Medulla oblongata (tissue), 1 donor: ENCODE data around the gene LARGE1.
"Not testable (repeated sequence)": the region's sequence is repeated elsewhere in the genome, so short reads cannot be mapped to it uniquely, and the experiment has no call there.

Experiments
- DNase-seq: peaks from one replicate; pipeline ENCODE4 v3.0.0-alpha.2; 2015; ENCODE audit errors: extremely low spot score

The LARGE1 gene

DNA sequence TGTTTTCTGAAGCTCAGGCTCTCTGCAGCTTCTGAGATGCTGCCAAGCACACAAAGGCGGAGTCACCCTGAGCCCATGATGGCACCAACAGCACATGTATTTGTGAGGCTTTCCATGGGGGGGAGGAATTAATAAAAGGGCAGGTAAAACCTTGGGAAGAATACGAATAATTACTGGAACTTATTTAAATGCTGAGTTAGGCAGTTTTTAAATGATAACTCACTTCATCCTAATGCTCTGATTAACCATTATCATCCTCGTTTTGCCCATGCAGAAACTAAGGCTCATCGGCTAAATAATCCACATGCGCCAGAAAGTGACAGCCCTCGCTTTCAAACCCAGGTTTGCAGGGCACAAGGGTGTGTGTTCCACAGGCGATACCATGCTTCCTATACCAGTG is 35.4 kb downstream of the LARGE1 start:
- no peak for DNase-seq

DNA sequence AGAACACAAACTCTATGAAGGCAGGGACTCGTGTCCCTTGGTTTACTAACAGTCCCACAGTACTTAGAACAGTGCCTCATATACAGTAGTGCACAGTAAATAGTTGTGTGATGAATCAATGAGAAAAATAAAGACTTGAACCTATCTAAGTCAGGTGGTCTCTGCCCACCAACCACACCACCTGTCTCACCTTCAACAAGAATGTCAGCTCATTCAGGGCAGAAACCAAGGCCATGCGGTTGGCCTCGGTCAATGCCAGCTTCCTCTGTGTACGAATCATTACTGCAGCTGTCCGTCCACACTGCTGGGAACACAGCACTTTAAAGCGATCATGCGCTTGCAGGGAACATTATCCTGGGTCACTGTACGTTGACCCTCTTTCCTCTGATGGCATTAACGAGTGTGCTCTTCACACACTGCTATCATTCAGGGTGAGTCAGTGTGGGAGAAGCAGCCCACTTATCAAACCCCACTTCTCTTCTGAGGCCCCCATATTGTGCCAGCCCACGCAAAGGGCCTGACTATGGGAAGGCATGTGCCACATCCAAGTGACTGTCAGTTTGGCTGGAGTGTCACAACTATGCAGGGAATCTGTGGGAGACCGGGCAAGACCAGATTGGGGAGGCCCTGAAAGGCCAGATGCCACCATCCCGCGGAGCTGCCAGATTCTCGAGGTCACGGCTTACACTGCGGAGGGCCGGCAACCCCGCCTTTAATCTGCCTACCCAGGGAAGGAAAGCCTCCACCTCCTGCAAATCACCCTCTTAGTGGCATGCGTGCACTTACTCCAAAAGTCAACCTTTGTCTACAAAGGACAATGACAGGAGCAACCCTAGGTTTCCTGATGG is 36.1 kb downstream of the LARGE1 start:
- DNase-seq, result no peak

DNA sequence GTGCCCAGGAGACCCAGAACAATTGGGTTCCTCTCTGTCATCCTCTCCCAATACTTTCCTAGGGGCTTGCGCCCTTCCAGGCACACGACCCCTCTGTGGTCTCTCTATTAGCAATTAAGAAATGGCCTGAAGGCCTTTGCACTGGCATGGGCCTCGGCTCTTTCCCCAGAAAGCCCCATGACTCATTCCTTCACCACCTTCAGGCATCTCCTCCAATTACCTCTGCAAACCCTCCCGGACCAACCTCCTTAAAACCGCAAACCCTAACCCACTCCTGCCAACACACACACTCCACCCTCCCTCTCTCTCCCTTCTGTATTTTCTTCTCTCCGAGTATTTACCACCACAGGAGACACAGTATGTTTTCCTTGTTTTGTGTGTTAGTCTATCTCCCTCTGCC is 36.7 kb downstream of the LARGE1 start:
- DNase-seq, result no peak

DNA sequence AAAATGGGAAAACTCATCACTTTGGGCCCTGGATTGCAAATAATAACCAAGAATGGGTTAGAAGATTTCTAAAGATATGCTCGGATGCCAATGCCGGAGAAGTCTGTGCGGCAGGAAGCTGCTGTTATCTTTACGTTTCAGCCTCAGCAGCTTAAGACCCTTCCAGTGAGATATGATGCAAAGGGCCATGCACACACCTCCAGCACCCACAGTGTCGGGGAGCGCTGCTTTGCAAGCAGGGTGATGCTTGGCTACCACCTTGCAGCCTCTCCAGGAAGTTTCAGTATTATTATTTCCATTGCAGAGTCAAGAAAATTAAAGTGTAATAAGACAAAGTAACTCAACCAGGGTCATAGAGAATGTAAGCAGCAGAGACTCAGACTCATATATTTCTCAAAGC is 37.3 kb downstream of the LARGE1 start:
- DNase-seq, result no peak

DNA sequence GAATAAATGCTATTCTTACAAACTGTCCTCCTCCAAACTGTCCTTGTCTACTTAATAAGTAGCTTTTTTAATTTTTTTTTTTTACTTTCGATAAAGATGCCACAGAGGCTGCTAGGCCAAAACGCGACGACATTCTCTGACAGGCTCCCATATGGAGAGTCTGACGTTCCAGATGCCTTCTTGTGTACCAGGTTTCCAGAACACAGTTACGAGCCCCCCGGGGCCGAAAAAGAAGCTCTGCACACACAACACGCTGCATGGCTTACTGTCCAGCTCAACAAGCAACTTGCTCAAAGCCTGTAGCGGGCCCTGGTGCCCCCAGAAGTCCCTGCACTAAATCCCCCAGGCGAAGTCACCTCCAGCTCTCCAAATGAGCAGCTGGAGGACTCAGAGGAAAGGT is 39.3 kb downstream of the LARGE1 start:
- no peak for DNase-seq

DNA sequence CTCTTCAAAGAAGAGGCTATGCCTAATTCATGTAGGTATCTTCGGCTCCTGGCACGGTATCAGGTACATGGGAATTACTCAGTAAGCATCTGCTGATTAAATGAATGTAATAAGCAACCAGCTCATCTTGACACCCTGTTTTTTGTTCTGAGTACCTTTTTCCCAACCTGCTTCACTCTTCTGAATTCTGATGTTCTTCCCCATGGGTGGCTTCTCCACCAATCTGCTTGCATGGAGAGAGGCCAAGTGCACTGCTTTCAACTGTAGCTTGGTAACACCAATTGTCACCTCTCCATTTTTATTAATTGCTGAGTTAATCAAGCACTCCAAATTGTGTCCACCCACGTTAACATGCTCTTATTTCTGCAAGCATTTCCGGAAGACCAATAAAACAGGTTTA is 40.5 kb downstream of the LARGE1 start:
- no peak for DNase-seq

DNA sequence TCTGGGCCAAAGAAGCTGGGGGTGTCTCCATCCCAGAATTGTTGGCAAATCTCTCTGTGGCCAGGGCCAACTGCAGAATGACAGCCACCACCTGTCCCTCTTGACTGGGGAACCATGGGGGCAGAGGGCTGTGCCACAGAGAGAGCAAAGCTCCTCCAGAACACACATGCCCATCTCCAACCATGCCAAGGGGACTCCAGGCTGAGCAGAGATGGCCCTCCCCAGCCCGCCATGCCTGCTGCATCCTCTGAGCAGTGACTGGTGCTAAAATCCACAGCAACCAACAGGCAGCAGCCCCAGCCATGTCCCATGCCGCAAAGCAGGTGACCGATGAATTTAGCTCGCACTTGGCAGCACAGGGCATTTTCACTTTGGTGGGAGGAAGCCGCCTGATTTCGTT is 45.0 kb downstream of the LARGE1 start:
- DNase-seq, result peak; percentile 20

DNA sequence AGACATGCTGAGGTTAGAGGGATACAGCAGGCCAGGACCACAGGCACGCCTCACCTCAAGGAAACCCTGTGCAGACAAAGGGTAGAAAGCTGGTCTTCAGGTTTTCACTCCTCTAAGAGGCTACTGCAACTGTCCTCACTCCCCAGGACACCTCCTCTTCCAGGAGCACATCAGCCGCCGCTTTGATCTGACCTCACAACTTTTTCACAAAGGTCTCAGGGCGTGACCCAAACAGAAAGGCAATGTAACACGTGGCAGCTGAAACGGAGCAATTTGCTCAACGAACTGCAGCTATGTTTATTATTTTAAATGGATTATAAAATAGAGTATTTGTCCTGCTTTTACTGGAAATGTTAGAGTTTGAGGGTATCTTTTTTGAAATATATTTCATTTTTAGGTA is 46.1 kb downstream of the LARGE1 start:
- DNase-seq, result no peak

DNA sequence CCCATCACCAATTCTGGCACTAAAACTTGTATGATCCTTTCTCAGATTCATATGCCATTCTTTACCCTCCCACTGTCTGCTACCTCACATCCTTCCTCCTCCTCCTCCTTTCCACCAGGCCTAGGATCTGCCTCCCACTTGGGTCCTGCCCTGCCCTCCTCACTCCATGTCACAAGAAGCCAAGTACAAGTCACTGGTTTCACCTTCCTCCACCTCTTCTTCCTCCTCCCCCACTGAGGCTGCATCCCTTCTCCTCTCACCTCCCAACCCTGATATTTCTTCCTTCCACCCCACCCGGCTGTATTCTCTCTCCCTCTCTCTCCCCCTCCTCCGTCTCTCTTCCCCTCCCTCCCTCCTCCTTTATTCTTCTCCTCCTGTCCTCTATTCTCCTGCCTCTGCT is 46.6 kb downstream of the LARGE1 start:
- no peak for DNase-seq

DNA sequence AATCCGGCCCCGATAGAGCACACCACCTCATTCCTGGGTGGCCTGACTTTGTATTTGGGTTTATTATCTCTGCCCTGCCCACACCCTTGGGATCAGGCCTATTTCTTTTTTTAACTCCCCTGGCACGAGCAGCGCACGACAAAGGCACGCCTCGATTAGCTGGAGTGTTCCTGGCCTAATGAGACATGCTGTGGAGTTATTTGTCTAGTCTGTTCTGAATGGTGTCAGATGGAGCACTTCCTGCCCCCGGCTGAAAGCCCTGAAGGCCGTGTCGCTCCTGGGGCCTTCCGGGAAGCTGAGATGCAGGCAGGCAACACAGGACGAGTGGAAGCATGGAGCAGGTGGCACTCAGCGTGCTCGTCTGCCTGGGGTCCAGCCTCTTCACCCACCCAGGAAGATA is 47.1 kb downstream of the LARGE1 start:
- no peak for DNase-seq

DNA sequence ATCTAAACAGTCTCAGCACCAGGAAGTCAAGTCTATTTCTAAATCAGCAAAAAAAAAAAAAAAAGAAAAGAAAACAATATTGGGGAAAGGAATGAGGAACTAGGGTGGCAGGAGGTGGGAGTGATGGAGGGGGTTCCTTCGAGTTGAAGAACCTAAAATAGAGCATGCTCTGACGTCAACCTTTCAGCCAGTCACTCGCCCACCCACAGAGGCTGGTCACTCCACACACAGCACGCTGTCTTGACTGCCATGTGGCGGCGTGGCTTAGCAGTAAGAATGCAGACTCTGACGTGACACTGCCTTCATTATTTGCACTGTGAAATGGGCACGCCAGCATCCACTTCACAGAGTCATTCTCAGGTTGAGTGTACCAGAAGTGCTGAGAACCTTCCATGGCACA is 48.3 kb downstream of the LARGE1 start:
- no peak for DNase-seq

DNA sequence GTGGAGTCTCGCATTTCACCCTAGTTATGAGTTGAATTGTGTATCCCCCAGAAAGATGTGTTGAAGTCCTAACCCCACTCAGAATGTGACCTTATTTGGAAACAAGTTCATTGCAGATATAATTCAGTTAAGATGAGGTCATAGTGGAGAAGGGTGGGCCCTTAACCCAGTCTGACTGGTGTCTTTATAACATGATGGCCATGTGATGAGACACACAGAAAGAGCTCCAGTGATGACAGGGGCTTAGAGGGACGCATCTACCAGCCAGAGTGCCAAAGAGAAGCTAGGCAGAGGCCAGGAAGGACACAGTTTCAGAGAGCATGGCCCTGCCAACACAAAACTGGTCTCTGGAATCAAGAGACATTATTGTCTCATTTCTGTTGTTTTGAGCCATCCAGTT is 50.3 kb downstream of the LARGE1 start:
- DNase-seq, result peak; percentile 21

DNA sequence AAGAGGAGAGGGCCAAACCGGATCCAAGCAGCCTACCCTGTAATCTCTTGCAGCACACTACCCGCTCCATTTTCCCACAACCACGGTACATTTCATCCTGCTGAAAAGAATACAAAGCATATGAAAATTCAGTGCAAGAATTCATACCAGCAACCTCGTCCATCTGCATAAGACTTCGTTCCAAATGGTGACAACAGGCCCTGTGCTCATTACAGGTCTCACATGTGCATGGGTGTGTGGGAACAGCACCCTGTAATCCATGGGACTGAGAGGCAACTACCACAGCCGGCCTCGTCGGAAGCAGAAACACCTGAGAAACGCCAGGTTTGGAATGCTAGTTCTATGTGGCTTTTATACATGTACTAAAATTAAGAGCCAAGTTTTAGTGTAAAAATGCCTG is 52.3 kb downstream of the LARGE1 start:
- DNase-seq, result no peak

DNA sequence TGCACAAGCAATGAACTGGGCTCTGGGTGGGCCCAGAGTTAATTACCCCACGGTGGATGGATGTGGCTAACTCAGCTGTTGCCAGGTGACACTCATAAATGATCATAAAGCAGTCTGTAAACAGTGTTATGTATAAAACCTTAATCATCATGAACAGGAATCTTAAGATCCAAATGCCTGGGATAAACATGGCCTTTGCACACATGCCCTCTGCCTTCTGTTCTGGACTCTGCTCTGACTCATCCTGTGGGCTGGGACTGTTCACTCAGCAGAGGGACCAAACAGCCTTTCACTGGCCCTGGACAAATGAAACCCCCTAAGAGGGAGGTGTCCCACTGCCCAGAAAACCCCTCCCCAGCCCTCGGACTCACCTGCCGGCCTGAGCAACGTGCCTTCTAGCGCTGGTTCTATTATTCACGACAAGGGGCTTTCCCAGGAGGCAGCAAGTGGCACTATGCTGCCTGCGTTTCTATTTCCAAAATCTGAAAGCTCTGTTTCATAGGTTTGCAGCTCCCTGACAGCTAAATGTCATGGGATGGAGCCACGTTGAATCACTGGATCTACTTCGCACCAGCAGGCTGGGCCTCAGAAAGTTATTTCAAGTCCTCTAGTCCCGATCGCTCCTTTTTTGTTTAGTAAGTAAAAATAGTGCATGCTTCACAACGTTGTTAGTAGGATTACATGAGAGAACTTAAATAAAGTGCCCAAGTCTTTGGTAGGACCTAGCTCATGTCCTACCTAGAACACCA is 53.0 kb downstream of the LARGE1 start:
- no peak for DNase-seq

DNA sequence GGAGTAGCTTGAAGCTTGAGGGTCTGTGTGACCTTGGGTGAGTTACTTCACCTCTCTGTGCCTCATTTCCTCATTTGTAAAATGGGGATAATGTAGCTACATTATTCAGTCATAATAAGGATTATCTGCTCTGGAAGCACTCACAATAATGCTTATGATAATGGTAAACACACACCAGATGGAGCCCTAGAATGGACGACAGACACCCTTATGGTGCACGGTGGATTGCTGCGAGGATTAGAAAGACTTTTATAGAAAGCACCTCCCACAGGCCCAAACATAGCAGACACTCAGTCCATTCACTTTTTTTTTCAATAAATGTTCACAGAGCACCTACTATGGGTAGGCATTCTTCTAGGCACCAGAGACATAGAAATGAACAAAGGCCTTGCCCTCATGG is 53.8 kb downstream of the LARGE1 start:
- no peak for DNase-seq

DNA sequence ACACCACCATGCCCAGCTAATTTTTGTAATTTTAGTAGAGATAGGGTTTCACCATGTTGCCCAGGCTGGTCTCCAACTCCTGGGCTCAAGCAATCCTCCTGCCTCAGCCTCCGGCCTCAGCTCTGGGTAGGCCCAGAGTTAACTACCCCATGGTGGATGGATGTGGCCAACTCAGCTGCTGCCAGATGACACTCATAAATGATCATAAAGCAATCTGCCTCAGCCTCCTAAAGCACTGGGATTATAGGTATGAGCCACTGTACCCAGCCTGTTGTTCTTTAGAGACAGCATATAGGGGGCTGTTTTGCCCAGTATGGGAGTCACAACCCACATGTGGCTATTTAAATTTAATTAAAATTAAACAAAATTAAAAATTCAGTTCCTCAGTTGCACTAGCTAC is 54.3 kb downstream of the LARGE1 start:
- no peak for DNase-seq

DNA sequence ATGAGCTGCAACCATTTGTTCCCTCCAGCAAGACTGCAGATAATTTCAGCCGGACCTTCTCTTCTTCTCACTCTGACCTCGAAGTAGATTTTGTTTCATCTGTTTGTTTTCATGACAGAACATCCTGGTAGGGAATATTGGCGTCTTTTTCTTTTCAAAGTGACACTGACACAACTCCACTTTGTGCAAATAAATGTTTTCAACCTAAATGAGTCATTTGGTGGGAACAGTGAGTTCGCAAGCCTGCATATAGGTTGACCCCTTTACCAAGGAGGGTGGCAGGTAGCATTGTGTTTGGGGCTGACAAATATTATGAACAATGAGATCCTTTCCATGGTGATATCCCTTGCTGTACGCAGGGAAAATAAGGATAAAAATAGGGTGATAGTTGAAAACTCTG is 55.0 kb downstream of the LARGE1 start:
- DNase-seq, result no peak

DNA sequence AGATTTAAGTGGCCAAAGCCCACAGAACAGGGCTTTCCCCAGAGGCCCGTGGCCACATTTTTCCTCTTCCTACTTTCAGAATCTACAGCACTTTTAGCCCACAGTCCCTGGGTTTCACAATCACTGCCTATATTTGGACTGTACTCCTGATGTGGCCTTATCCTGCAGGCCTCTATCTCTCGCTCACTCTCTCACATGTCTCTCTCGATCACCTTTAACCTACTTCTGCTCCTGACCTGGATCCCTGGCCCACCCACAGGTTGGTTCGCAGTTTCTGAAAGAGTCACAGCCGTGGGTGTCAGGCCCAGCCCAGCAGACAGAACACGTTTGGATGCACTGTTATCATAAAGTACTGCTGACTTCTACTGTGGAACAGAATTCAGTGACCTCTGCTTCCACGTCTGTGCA is 55.5 kb downstream of the LARGE1 start:
- peak; percentile 30 for DNase-seq

DNA sequence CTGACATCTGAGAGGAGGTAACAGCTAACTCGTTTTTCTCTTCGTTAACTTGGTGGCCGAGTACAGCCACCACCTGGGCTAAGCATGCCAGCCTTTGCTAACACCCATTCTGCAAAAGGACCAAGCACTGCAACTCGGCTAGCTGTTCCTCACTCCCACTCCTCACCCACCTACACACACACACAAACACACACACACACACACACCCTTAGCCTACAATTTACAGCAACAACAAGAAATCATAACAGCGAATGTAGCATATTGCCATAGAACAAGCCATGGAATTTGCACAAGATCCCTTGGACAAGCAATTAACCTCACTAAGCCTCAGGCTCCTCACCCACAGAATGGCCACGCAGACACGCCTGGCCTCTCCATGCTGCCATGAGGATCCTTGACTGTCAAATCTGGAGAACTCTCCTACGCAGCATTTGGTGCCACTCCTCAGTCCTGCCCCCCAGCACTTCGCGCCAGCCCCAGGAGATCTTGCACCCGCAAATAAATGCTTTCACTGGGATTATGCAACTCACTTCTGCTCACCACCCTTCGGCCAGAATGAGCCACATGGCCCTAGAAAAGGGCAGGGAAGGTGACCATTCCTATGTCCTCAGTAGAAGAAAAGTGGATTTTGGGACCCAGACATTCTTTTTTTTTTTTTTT is 58.9 kb downstream of the LARGE1 start:
- DNase-seq, result no peak

DNA sequence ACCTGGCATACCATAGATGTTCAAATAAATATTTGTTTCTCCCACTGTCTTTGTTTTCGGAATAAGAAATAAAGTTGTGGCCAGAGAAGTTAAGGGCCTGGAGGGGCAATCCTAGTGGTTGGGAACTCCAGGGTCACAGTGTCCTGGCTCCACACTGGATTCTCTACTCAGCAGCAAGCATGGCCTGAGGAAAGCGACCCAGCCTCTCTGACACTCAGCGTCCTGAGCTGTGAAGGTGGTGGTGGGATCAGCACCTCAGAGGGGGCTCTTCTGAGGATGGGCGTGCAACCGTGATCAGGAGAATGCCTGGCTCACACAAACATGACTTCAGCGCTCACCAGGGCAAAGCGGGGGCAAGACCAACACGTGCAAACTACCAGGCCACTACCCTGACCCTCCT is 59.9 kb downstream of the LARGE1 start:
- DNase-seq, result no peak

DNA sequence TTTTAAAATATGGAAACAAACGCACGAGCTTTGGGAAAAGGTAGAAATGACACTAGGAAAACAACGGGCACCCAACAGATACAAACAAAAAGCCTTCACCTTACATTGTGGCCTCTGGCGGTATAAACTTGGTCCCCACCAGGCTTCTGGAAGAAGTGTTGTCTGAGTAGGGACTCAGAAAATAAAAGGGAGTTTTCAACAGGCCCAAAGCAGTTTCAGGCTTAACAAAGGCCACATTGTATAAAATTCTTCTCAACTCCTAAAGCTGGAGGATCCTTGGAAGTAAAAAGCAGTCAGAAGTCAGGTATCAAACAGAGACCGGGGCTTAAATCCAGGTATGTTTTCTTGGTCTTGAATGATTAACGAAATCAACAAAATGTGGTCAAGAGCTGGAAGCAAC is 61.0 kb downstream of the LARGE1 start:
- no peak for DNase-seq

DNA sequence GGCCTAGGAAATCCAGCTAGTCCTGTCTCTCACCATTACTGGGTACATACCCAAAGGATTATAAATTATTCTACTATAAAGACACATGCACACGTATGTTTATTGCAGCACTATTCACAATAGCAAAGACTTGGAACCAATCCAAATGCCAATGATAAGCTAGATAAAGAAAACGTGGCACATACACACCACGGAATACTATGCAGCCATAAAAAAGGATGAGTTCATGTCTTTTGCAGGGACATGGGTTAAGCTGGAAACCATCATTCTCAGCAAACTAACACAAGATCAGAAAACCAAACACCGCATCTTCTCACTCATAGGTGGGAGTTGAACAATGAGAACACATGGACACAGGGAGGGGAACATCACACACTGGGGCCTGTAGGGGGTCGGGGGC is 61.6 kb downstream of the LARGE1 start:
- DNase-seq, result not testable (repeated sequence)

DNA sequence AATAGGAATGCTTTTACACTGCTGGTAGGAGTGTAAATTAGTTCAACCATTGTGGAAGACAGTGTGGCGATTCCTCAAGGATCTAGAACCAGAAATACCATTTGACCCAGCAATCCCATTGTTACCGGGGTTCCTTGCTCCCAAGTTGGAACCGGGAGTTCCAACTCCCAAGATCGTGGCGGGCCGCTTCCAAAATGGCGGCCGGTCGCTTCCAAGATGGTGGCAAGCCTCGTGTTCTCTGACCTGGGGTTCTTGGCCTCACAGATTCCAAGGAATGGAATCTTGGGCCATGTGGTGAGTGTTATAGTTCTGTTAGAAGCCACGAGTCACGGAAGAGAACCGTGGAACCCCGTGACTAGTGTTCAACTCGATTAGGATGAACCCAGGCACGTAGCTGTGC is 62.5 kb downstream of the LARGE1 start:
- not testable (repeated sequence) for DNase-seq
